Duodenal mucosa (tissue), 2 donors: ENCODE measurements around the gene GASK1B.

Experiments
- H3K27ac ChIP-seq: one replicate; pipeline ENCODE4 v1.7.0; 2013; ENCODE audit warnings: low read depth, low read length
- H3K27me3 ChIP-seq, 2 donors: one replicate each; pipeline ENCODE4 v1.7.0; 2013; ENCODE audit warnings: low read length in 2 of 2, control low read depth in 1 of 2; ENCODE audit not compliant: insufficient read depth in 2 of 2, control insufficient read depth in 1 of 2
- H3K36me3 ChIP-seq, 2 donors: one replicate each; pipeline ENCODE4 v1.7.0; 2013; ENCODE audit warnings: low read length in 2 of 2, control low read depth in 1 of 2; ENCODE audit not compliant: insufficient read depth in 2 of 2, control insufficient read depth in 1 of 2
- H3K4me1 ChIP-seq, 2 donors: one replicate each; pipeline ENCODE4 v1.7.0; 2013; ENCODE audit warnings: low read length in 2 of 2, control low read depth in 1 of 2; ENCODE audit not compliant: insufficient read depth in 2 of 2, control insufficient read depth in 1 of 2
- H3K4me3 ChIP-seq, 2 donors: one replicate each; pipeline ENCODE4 v1.7.0; 2013; ENCODE audit warnings: low read length in 2 of 2, low read depth in 1 of 2
- H3K9ac ChIP-seq, 2 donors: one replicate each; pipeline ENCODE4 v1.7.0; 2013; ENCODE audit warnings: low read length in 2 of 2, low read depth in 1 of 2
- H3K9me3 ChIP-seq, 2 donors: one replicate each; pipeline ENCODE4 v1.7.0; 2013; ENCODE audit warnings: low read length in 2 of 2, control low read depth in 1 of 2; ENCODE audit not compliant: control insufficient read depth in 1 of 2

GASK1B gene

GRCh38 chr4:158189422-158189821 is 16.6 kb upstream of the GASK1B start:
- no peaks in the 10 kb centered on the region for H3K9me3 ChIP-seq
- H3K27ac ChIP-seq: no peak overlapping the region
- no peak overlapping the region for H3K4me3 ChIP-seq
- H3K4me1 ChIP-seq: no peaks in the 10 kb centered on the region
- no peaks in the 10 kb centered on the region for H3K36me3 ChIP-seq
- no peaks in the 10 kb centered on the region for H3K27me3 ChIP-seq
- H3K9ac ChIP-seq: no peak overlapping the region

- Histone ChIP-seq H3K36me3 (no peaks in the 10 kb centered on the region), H3K9me3 (no peaks in the 10 kb centered on the region), H3K4me1 (no peaks in the 10 kb centered on the region)
Observed at GRCh38 chr4:158186815-158187214, 14.0 kb upstream of the GASK1B start.

GRCh38 chr4:158182736-158183135 is 9.9 kb upstream of the GASK1B start:
- Histone ChIP-seq H3K36me3 (no peaks in the 10 kb centered on the region), H3K4me1 (no peaks in the 10 kb centered on the region), H3K9me3 (no peaks in the 10 kb centered on the region), H3K27ac (no peak overlapping the region), H3K4me3 (no peak overlapping the region), H3K9ac (no peak overlapping the region), H3K27me3 (no peaks in the 10 kb centered on the region)

More at GRCh38 chr4:158186815-158187214, 14.0 kb upstream of the GASK1B start:
- H3K4me3 ChIP-seq: no peak overlapping the region
- H3K9ac ChIP-seq: no peak overlapping the region
- no peak overlapping the region for H3K27ac ChIP-seq
- H3K27me3 ChIP-seq: no peaks in the 10 kb centered on the region

- Histone ChIP-seq H3K27me3 (no peaks in the 10 kb centered on the region), H3K36me3 (no peaks in the 10 kb centered on the region), H3K9ac (no peak overlapping the region), H3K4me1 (peaks cover 0 to under 1% of the 10 kb centered on the region in 2 donors), H3K9me3 (no peaks in the 10 kb centered on the region), H3K27ac (no peak overlapping the region), H3K4me3 (no peak overlapping the region)
Observed at GRCh38 chr4:158181906-158182305, 9.1 kb upstream of the GASK1B start.

- H3K9me3 ChIP-seq: no peaks in the 10 kb centered on the region
- no peaks in the 10 kb centered on the region for H3K27me3 ChIP-seq
- H3K36me3 ChIP-seq: no peaks in the 10 kb centered on the region
- peaks cover 0 to 10% of the 10 kb centered on the region in 2 donors for H3K4me1 ChIP-seq
- H3K9ac ChIP-seq: no peak overlapping the region
- H3K27ac ChIP-seq: no peak overlapping the region
- H3K4me3 ChIP-seq: no peak overlapping the region
Observed at GRCh38 chr4:158179465-158179864, 6.6 kb upstream of the GASK1B start.

GRCh38 chr4:158176776-158177175 is 4.0 kb upstream of the GASK1B start:
- H3K9me3 ChIP-seq: no peaks in the 10 kb centered on the region

GRCh38 chr4:158176108-158176507 is 3.3 kb upstream of the GASK1B start:
- no peaks in the 10 kb centered on the region for H3K36me3 ChIP-seq
- H3K27ac ChIP-seq: no peak overlapping the region
- no peak overlapping the region for H3K4me3 ChIP-seq
- no peak overlapping the region for H3K9ac ChIP-seq
- H3K27me3 ChIP-seq: no peaks in the 10 kb centered on the region
- H3K9me3 ChIP-seq: no peaks in the 10 kb centered on the region
- H3K4me1 ChIP-seq: peaks cover 9 to 16% of the 10 kb centered on the region in 2 donors

More at GRCh38 chr4:158176776-158177175, 4.0 kb upstream of the GASK1B start:
- Histone ChIP-seq H3K4me3 (no peak overlapping the region), H3K27me3 (no peaks in the 10 kb centered on the region), H3K36me3 (no peaks in the 10 kb centered on the region), H3K27ac (no peak overlapping the region), H3K9ac (no peak overlapping the region), H3K4me1 (peaks cover 8 to 16% of the 10 kb centered on the region in 2 donors)

- H3K27ac ChIP-seq: peak overlapping the region; percentile 48
- H3K27me3 ChIP-seq: no peaks in the 10 kb centered on the region
- peaks cover 6 to 14% of the 10 kb centered on the region in 2 donors for H3K4me1 ChIP-seq
- peak overlapping the region; percentile 52 to 64 for H3K4me3 ChIP-seq
- peak overlapping the region; percentile 33 to 45 for H3K9ac ChIP-seq
- H3K9me3 ChIP-seq: no peaks in the 10 kb centered on the region
- H3K36me3 ChIP-seq: no peaks in the 10 kb centered on the region
Observed at GRCh38 chr4:158170691-158171561, 1.9 kb downstream of the GASK1B start.

- no peaks in the 10 kb centered on the region for H3K27me3 ChIP-seq
- H3K9me3 ChIP-seq: no peaks in the 10 kb centered on the region
- H3K4me1 ChIP-seq: peaks cover 6 to 14% of the 10 kb centered on the region in 2 donors
- peak overlapping the region in 1 of 2 donors; percentile 28 for H3K9ac ChIP-seq
- H3K36me3 ChIP-seq: no peaks in the 10 kb centered on the region
- H3K27ac ChIP-seq: peak overlapping the region; percentile 48
- H3K4me3 ChIP-seq: peak overlapping the region; percentile 52 to 64
Observed at GRCh38 chr4:158169931-158170690, 2.7 kb downstream of the GASK1B start.

GRCh38 chr4:158169506-158169905 is 3.3 kb downstream of the GASK1B start:
- H3K9ac ChIP-seq: peak overlapping the region; percentile 28 to 37
- peaks cover 6 to 14% of the 10 kb centered on the region in 2 donors for H3K4me1 ChIP-seq
- no peaks in the 10 kb centered on the region for H3K9me3 ChIP-seq
- H3K36me3 ChIP-seq: no peaks in the 10 kb centered on the region
- H3K27ac ChIP-seq: peak overlapping the region; percentile 5
- H3K4me3 ChIP-seq: peak overlapping the region; percentile 52 to 64
- H3K27me3 ChIP-seq: no peaks in the 10 kb centered on the region
